GM23248 (cell line): ENCODE measurements around the gene NEDD4L.

ENCODE experiments used
- EZH2 ChIP-seq: fragments of 200-600 bp; sonication (generic); IDR thresholded peaks from 2 replicates; pipeline ENCODE4 v1.6.1; 2018; ENCODE audit warnings: antibody characterized with exemption, mild to moderate bottlenecking; ENCODE audit not compliant: insufficient read depth, poor library complexity, severe bottlenecking
- EZH2phosphoT487 ChIP-seq: fragments of 200-600 bp; sonication (generic); IDR thresholded peaks from 2 replicates; pipeline ENCODE4 v1.6.1; 2018; ENCODE audit warnings: antibody characterized with exemption, moderate library complexity, mild to moderate bottlenecking, low read depth; ENCODE audit not compliant: insufficient read depth

GRCh38 chr18:58310517-58310916, 266.5 kb downstream of the NEDD4L start:
- TF ChIP-seq EZH2 (no peak), EZH2phosphoT487 (no peak)
